Measurements from ENCODE around the gene ANAPC5. TPM values are rescaled to one million over a fixed set of nuclear protein-coding genes. Genes with fewer than 3 reads are reported as not detected.

ANAPC5 gene
- total RNA-seq, 1 donor from 2014 or later: 113 TPM

DNA sequence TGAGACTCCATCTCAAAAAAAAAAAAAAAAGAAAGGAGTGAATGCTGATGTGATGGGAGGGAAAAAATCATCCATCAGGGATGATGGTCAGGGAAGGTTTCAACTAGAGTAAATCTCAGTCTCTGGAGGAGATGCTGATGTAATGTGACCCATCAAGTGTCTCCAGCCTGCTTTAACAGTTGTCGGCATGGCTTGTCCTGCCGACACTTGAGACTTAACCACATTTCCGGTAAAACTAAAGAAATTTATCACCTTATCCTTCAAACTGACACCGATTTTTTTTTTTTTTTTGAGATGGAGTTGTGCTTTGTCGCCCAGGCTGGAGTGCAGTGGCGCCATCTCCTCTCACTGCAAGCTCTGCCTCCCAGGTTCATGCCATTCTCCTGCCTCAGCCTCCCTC lies 21.5 kb upstream of the ANAPC5 start:
- intact Hi-C loops (cut with DNase I): no loop called here
- DNase-seq (ENCODE audit: low spot score) (no peak), ATAC-seq (no peak)

DNA sequence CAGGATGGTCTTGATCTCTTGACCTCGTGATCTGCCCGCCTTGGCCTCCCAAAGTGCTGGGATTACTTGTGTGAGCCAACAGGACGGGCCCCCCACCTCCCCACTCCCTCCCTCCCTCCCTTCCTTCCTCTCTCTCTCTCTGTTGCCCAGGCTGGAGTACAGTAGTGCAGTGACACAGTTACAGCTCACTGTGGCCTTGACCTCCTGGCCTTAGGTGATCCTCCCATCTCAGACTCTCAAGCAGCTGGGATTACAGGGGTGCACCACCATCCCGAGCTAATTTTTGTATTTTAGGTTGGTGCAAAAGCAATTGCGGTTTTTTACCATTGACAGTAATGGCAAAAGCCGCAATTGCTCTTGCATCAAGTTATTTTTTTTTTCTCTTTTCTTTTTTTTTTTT lies 19.2 kb upstream of the ANAPC5 start:
- ATAC-seq (no peak), DNase-seq (ENCODE audit: low spot score) (no peak)
- intact Hi-C loops (cut with DNase I): no loop called here

DNA sequence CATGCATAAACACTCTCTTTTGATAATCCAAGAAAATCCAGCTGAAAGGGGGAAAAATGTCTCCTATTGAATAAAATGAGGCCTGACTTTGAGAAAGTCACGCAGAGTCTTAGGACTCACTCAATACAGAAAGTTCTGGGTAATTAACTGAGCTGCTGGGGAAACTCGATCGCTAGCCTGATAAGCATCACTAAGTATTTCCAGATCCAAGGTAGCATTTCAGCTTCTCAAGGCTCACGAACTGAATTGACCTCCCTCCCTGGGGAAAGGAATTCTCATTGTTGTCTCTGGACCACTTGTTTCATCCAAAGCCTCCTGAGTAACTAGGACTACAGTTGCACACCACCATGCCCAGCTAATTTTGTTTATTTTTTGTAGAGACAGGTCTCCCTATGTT lies 13.8 kb upstream of the ANAPC5 start:
- no peak for DNase-seq (ENCODE audit: low spot score)
- no peak for ATAC-seq
- intact Hi-C loops (cut with DNase I): no loop called here

DNA sequence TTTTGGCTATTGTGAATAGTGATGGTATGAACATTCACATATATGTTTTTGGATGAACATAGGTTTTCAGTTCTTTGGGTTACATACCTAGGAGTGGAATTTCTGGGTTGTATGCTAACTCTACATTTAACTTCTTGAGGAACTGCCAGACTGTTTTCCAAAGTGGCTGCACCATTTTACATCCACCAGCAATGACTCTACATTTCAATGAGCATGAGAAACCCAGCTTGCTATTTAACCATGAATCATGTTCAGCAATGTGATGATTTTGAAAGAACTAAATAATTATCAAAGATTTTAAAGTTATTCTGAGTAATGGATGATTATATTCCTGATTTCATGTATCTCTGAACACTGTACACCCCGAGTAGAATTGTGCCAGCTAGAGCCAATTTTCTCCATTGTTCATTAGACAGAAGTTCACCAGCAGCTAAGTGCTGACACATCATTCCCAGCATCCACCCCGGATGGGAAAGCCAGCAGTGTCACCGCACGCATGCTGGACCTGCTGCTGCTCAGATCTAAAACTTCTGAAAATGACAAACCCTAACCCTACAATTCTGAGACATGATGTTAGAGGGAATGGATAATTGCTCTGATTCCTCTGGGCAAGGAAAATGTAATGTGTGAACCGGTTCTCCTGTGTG lies 13.3 kb upstream of the ANAPC5 start:
- DNase-seq (ENCODE audit: low spot score) (no peak), ATAC-seq (no peak)
- intact Hi-C loops (cut with DNase I): no loop called here

DNA sequence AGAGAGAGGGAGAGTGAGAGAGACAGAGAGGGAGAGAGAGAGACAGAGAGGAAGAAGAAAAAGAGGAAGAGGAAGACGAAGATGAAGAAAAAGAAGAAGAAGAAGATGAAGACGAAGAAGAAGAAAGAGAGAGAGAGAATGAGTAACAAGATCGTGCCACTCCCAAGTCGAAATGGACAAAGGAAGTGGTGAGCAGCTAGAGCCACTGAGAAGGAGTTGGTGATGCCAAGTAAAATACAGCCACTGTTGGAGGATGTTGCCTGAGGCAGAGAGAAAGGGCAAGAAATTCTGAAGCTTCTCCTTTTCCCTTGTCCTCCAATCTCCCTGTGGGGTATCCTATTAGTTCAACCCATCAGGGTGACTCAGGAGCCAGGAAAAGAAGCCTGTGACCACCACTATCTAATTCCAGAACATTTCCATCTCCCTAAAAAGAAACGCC lies 12.5 kb upstream of the ANAPC5 start:
- intact Hi-C loops (cut with DNase I): no loop called here
- DNase-seq (ENCODE audit: low spot score): no peak
- ATAC-seq: no peak

DNA sequence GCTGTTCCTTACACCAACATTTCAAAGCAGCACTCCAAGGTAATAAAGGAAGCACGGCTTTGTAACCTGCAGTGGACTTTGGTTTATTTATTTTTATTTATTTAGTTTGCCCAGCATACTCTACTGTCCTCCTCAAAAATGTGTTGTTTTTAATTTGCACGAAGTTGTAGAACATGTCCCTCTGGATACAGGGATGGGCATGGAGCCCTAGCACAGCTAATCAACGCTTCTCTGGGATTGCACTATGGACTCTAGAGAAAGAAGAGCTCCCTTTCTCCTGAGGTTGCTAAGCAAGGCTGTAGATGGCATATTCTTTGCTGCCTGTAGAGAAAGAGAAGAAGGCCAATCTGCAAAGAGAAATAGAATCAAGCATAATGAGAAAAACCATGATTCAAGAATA lies 5.9 kb upstream of the ANAPC5 start:
- ATAC-seq (no peak), DNase-seq (ENCODE audit: low spot score) (no peak)
- intact Hi-C loops (cut with DNase I): no loop called here

DNA sequence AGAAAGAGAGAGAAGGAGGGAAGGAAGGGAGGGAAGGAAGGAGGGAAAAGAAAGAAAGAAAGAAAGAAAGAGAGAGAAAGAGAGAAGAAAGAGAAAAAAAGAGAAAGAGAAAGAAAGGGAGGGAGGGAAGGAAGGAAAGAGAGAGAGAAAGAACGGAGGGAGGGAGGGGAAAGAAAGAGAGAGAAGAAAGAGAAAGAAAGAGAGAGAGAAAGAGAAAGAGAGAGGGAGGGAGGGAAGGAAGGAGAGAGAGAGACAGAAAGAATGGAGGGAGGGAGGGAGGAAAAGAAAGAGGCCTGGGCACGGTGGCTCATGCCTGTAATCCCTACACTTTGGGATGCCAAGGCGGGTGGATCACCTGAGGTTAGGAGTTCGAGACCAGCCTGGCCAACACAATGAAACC lies 5.1 kb upstream of the ANAPC5 start:
- DNase-seq (ENCODE audit: low spot score): no peak
- ATAC-seq: no peak
- intact Hi-C loops (cut with DNase I): no loop called here

DNA sequence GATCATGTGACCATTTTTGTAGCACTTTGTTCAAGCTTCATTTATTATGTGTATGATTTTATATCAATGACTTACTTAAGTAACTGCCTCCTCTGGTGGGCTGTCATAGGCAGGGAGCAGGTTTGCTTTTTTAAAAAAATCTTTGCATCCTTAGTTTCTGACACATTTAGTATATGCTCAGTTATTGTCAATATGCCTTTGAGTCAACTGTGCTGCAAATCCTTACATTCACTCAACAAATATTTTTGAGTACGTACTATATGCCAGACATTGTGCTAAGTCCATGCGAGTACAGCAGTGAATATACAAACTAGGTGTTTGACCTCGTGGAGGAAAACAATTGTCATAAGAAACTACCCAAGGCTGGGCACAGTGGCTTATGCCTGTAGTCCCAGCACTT lies 4.4 kb upstream of the ANAPC5 start:
- DNase-seq (ENCODE audit: low spot score): no peak
- no peak for ATAC-seq
- intact Hi-C loops (cut with DNase I): no loop called here

DNA sequence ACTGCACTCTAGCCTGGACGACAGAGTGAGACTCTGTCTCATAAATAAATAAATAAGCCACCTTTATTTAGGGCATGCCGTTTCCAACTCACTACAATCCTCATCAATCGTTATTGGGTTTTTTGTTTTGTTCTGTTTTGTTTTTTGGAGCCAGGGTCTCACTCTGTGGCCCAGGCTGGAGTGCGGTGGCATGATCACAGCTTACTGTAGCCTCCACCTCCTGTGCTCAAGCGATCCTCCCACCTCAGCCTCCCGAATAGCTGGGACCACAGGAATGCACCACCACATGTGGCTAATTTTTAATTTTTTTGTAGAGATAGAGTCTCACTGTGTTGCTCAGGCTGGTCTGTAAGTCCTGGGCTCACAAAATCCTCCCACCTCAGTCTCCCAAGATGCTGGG lies 3.6 kb upstream of the ANAPC5 start:
- intact Hi-C loops (cut with DNase I): no loop called here
- no peak for ATAC-seq
- no peak for DNase-seq (ENCODE audit: low spot score)

DNA sequence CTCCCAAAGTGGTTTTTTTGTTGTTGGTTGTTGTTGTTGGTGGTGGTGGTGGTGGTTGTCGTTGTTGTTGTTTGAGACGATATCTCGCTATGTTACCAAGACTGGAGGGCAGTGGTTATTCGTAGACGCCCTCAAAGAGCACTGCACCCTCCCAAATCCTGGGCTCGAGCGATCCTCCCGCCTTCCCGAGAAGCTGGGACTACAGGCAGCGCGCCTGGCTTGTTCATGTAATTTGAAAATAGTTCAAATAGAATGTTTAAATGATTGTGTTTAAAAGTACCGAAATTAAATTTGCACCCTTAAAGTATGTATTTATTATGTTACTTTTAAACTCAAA lies 439 bp upstream of the ANAPC5 start:
- intact Hi-C loops (cut with DNase I): no loop called here
- DNase-seq (ENCODE audit: low spot score): no peak
- ATAC-seq: peak; percentile 79

DNA sequence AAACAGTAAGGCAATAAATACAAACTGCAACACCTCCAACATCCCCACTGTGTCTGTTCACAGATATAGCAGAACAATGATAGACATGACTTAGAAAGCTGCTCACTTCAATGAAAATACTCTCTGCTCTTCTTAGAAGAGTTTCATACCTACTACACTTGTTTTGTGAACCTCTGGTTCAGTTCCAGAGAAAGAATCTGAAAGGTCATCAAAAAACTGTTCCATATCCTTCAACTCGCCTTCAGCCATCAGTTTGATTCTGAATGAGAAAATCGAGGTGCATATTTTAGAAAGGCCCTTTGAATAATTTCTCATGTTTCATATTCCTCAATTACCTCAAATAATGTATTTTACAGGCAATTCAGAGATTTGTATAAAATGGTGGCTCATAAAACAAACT lies 5.5 kb downstream of the ANAPC5 start:
- ATAC-seq: no peak
- intact Hi-C loops (cut with DNase I): loop anchor here (10.0 kb wide), 1 partner anchor 98 kb away; no protein-coding TSS in a partner anchor

DNA sequence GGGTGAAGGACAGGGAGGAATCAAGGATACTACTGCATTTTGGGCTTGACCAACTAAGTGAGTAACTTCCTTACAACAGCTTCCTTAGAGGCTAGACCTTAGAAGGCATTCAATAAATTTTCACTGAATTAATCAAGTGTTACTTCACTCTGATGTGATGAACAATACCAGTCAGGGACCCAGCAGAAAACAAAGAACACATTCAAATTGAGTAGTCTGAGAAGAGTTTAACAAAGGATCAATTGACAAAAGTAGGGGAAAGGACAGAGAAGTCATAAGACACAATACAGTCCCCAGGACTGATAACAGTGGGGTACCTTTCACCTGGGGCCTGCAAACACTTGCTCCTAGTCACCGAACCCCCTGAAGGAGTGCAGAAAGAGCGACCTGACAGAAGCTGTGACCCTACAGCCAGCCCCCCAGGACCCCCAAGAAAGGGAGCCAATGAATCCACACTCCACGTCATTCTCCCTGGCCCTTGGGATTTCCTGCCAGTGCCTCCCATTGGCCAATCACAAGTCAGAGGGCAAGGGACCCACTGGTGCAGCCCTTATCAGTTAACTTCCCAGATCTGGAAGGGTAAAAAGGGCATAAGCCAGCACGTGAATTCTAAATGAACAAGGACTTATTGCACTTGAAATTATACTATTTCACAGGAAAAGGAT lies 6.9 kb downstream of the ANAPC5 start:
- intact Hi-C loops (cut with DNase I): loop anchor here (10.0 kb wide), 1 partner anchor 100 kb away; no protein-coding TSS in a partner anchor
- no peak for DNase-seq (ENCODE audit: low spot score)
- no peak for ATAC-seq

More for the DNA sequence above, 5.5 kb downstream of the ANAPC5 start:
- DNase-seq (ENCODE audit: low spot score): no peak

DNA sequence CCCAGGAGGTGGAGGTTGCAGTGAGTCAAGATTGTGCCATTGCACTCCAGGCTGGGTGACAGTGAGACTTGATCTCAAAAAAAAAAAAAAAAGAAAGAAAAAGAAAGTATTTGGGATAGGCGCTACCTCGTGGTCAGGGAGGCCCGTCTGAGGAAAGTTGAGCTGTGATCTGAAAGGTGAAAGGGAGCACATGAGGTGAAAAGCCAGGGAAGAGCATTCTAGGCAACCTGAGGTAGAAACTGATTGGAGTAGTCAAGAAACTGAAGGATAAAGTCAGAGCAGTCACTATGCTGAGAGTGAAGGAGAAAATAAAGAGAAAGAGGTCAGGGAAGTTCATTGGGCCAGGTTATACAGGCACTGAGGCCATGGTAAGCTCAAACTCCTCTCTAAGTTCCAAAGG lies 7.7 kb downstream of the ANAPC5 start:
- intact Hi-C loops (cut with DNase I): loop anchor here (10.0 kb wide), 1 partner anchor 100 kb away; no protein-coding TSS in a partner anchor
- no peak for ATAC-seq
- no peak for DNase-seq (ENCODE audit: low spot score)

DNA sequence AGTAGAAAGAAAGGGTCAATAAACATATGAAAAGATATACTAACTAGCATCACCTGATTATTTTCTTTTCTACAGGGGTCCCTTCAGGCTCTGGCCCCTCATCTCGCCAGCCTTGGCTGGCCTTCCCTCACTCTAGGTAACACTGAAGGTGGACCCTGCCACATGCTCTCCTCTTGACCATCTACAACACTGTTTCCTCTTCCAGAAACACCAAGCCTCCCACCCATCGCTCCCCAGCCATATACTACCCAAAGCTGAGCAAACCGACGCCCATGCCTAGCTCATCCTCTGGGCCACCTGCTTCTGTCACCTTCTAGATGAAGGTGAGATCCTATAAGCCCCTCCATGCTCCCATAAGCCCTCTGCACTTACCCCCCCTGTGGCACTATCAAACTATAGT lies 14.8 kb downstream of the ANAPC5 start:
- ATAC-seq (no peak), DNase-seq (ENCODE audit: low spot score) (no peak)
- intact Hi-C loops (cut with DNase I): no loop called here

DNA sequence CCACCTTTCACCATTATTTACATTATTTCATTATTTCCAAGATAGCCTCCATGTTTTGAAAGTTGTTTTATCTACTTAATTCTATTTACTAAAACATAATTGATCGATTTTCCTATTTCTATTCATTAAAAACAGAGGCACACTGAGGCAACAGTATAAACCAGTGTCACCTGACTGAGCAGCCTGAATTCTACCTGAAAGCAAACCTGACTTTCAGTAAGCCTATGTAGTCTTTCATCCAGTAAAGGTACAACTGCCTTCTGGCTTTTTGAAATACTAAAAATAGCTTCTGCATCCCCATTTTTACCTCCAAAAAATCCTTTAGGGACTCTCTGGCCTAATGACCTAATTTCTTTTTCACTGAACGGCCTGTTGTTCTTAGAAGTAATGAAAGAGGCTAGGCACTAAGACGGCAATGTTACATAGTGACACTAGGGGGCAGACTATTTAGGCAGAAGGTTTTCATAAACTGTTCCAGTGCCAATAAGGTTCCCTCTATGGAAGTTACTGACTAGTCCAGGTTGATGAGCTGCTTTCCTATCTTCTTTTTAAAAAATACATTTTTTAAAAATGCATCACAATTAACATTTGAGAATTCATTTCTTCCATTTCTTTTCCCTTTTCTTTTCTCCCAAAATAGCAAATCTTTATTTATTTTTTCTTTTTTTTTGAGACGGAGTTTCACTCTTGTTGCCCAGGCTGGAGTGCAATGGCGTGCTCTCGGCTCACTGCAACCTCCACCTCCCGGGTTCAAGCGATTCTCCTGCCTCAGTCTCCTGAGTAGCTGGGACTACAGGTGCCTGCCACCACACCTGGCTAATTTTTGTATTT lies 17.5 kb downstream of the ANAPC5 start:
- intact Hi-C loops (cut with DNase I): no loop called here
- peak; percentile 81 for ATAC-seq
- DNase-seq (ENCODE audit: low spot score): no peak

DNA sequence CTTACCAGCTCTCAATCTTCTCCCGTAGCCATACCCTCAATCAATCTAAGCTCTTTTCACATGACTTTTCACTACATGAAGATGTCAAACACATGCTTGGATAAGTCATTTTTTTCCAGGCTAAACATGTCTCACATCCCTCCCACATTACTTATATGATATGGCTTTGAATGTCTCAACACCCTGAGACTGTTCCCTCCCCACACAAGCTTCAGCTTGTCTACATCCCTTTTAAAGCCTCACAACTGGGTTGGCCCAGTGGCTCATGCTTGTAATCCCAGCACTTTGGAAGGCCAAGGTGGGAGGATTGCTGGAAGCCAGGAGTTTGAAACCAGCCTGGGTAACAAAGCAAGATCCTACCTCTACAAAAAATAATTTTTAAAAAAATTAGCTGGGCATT lies 18.5 kb downstream of the ANAPC5 start:
- intact Hi-C loops (cut with DNase I): no loop called here

DNA sequence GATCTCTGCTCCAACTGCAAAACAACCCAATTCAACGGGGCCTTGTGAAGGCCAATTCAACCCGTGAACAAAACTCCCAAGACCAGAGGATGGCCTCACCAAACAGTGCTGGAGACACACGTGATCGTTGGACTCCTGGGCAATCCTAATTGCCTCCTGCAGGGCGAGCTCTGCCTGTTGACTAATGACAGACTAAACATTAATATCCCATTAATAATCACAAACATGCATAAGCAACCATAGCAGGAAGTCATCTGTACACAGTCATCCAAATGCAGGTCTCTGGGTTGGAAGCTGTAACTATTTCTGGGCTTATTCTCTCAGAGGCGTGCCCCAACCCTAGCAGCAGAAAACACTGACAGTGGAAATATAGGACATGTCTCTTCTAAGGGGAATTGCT lies 21.0 kb downstream of the ANAPC5 start:
- DNase-seq (ENCODE audit: low spot score) (no peak), ATAC-seq (no peak)
- intact Hi-C loops (cut with DNase I): no loop called here

More for the DNA sequence above, 18.5 kb downstream of the ANAPC5 start:
- DNase-seq (ENCODE audit: low spot score): no peak
- no peak for ATAC-seq

DNA sequence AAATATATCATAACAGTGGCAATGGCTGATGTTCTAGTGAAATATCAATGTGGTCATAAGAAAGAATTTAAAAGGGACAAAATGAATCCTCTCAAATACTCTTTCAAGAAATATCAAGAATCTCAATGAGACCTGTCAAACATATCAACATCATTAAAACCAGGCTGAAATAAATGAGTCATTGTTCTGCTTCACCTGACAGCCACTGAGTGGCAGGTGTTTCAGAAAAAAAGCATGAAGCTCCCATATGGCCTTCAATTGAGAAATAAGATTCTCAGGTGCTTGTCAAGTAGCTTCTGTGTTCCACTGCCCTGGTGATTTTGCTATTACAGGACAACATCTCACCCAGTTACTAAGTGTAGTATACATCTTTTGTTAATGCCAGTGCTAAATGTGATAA lies 21.5 kb downstream of the ANAPC5 start:
- DNase-seq (ENCODE audit: low spot score) (no peak), ATAC-seq (no peak)
- intact Hi-C loops (cut with DNase I): no loop called here

DNA sequence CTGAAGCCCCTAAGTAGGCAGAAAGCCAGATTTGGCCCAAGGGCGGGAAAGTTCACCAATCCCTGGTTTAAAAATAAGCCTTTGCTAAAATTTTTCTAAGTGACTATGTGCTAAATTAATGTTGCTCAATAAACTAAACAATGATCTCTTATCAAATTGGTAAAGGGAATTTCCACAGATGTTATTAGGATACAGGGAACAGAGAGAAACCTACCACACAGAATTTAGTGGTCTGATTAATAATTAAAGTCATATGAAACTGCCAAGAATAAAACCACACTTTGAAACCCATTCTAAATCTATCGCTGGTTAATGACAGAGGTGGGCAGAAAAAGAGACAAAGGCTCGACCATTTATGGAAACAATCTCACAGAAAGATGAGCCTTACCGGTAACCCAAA lies 22.0 kb downstream of the ANAPC5 start:
- intact Hi-C loops (cut with DNase I): no loop called here
- DNase-seq (ENCODE audit: low spot score) (no peak), ATAC-seq (no peak)

DNA sequence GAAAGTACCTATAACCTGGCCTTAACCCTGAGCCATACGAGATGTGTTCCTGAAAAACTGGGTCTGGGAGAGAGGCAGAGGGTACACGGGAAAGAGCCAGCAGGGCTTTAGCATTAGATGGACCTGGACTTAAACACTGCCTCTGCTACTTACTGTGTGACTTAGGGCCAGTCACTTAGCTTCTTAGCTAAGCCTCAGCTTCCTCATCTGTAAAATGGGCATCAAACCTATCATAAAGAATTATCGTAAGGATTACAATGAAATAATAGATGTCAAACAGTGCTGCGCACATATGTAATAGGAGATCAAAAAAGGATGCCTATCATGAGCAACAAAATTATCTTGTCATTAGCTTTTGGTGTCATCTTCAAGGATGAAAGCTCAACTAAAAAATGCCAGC lies 23.6 kb downstream of the ANAPC5 start:
- ATAC-seq (no peak), DNase-seq (ENCODE audit: low spot score) (no peak)
- intact Hi-C loops (cut with DNase I): no loop called here

Measured in sciatic nerve (tissue), 2 donors.